ENCODE data around the gene HSD17B8.

Gene HSD17B8

DNA sequence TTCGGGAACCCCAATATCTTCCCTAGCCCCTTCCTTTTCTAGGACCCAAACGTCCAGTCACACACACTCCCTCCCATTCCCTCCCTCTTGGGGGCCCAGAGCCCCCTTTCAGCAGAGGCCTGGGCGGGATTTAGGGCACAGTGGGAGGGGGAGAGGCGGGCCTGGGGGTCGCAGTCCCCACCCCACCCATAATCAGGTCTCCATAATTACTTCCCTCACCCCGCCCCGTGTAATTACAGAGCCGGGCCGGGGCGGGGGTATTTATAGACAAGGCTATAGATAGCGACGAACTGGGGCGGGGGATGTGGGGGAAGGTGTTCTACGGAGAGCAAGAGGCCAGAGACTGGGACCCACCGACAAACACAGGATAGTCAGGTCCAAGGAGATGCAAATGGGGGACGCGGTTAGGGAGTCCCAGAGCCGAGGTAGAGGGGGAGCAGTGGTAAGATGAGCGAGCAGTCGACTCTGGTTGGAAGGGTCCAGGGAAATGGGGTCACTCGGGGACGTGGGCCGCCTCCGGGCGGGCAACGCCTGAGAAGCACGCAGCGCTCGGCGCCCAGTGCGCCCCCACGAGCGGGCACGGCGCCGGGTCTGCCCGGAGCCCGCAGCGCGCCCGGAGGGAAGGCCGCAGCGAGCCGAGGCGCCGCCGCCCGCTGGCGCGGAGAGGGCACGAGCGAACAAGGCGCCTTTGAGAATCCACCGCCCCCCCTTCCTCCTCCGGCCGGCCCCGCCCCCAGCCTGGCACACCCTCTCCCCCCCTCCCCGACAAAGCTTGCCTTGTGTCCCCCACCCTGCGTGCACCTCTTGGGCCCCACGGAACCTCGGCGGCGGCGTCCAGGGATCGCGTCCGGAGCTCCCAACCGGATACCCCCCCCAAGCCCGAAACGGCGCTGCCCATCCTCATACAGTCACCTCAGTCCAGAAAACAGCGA lies 11.5 kb upstream of the HSD17B8 start:
- no peak for DNase-seq (ENCODE audit: low read depth)

DNA sequence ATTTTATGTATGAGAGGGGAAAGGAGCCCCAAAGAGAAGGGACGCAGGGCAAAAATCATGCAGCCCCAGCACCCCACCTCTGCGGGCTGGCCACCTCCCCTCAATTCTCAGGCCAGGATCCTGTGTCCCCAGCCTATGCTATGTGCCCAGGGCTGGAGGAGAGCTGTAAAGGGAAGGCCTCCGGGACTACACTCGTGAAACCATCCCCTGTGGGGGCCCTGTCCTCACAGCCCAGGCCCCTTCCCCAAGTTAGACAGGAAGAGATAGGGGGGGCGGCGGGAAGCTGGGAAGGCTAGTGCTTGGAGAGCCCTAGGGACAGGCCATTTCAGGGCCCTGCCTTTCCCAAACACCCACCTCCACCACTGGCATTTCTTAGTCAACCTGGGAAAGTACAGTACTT lies 10.8 kb upstream of the HSD17B8 start:
- no peak for DNase-seq (ENCODE audit: low read depth)

DNA sequence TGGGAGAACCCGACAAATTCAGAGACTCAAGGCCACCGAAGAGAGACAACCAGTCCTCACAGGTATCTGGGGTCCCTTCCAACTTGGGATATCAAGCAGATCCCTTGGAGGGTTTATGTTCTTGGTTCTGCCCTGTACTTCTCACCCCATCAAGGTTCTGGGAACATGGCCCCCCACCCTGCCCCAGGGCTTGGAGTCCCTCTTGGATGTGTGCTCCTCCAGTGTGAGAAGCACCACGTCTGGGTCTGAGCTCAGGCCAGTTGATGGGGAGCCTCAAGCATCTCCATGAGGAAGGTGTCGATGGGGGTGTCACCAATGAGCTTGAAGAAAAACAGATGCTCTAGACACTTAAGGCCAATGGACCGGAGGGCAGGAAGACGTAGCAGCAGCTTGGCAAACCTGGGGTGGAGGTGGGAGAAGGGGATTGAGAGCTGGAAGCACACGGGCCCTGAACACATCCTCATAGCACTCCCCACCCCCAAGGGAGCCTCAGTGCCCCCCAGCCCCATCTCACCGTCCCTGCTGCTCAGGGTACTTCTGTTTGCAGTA lies 9.9 kb upstream of the HSD17B8 start:
- DNase-seq (ENCODE audit: low read depth), result no peak

DNA sequence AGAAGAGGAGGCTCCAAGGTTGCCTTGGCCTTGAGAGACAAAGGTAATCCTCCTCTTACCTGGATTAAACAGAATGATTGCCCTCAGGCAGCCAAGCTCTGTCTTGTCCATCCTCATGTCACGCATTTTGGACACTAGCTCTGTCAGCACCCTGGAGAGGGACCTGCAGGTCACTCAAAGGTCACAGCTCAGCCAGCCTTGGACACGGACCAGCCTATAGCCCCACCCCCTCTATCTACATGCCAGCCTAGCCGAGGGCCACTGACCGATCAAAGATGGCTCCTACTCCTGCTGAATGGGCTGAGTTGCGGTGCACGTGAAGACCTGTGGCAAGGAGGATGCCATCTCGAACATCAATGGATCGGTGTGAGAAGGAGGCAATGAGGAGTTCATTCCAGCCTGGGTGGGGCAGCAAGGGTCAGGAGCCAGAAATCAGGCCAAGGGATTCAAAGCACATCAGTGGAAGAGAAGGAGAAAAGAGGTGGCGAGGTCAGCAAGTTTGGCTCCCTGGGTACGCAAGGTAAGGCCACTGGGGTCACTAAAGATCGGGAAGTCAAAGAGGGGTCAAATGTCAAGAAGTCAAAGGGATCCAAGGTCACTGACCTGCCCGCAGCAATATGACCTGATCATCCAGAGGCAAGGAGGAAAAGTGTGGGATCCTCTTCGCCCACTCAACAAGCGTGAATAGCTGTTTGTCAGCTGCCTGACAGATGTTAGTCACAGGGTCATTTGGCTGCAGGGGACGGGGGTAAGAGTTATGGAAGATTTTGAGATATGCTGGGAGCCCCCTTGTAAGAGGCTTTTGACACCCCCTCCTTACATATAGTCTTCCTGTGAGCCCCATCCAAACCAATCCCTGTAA lies 8.9 kb upstream of the HSD17B8 start:
- no peak for DNase-seq (ENCODE audit: low read depth)

DNA sequence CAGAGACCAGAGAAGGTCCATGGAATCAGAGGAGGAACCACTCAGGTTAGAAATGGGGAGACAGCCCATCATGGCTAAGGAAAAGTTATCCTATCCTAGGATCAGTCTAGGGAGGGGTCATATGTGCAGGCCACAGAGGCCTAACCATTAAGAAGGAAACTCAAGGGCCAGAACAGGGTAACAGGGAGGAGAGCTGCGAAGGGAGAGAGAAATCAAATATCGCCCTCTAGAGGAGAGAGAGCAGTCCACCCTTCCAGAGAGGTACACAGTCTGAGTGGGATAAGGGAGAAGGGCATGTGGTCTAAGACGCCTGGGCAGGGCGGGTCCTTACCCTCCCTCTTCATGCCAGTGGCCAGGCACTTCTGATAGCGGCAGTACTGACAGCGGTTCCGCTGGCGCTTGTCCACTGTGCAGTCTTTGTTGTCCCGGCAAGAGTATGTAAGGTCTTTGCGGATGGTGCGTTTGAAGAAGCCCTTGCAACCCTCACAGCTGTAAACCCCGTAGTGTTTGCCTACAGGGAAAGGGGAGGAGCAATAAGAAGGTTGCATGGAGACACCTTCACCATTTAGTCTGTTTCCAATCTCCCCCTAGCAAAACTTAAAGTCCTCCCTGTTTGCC lies 6.9 kb upstream of the HSD17B8 start:
- no peak for DNase-seq (ENCODE audit: low read depth)

DNA sequence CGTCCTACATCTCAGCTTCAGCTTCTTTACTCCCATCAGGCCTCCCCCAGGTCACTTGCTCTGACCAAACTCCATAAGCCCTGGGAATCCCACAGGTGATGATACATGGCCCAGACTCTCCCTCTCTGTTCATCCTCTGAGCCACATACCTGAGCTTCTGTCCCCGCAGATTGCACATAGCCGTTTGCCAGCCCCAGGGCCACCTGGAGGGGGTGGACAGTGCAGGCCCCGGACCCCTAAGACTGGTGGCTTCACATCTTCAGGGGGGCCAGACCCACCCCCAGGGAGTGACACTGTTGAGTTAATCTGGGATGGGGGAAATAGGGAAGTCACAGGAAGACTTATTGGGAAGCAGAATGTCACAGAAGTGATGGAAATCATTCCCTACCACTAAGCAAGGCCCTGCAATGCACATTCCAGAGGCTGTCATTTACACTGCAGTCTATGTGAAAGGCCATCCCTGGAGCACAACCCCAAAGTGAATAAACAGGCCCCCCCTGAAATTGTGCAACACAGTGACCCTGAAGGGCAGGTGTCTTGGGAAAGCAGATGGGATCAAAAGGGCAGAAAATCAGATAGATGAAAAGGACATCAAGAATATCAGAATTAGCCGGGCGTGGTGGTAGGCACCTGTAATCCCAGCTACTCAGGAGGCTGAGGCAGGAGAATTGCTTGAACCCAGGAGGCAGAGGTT lies 6.1 kb upstream of the HSD17B8 start:
- DNase-seq (ENCODE audit: low read depth), result no peak

DNA sequence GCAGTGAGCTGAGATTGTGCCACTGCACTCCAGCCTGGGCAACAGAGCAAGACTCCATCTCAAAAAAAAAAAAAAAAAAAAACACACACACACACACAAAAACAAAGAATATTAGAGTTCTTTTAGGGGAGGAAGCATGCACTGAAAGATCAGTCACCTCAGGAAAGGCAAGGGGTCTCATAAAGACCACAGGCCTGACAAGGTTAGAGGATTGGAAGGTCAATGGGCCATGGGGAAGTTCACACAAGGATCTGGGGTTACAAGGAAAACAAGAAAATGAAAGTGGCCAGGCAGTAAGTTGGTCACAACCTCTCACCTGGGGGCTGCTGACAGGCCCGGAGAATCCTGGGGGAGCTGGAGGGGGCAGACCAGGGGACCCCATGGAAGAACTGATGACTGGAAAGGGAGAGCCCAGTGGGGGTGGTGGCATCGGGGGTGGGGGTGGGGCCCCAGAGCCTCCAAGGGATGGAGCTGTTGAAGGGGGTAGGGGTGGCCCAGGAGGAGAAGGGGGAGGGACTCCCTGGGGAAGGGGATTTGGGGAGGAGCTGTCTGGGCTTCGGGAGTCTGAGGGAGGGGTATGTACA lies 5.5 kb upstream of the HSD17B8 start:
- no peak for DNase-seq (ENCODE audit: low read depth)

DNA sequence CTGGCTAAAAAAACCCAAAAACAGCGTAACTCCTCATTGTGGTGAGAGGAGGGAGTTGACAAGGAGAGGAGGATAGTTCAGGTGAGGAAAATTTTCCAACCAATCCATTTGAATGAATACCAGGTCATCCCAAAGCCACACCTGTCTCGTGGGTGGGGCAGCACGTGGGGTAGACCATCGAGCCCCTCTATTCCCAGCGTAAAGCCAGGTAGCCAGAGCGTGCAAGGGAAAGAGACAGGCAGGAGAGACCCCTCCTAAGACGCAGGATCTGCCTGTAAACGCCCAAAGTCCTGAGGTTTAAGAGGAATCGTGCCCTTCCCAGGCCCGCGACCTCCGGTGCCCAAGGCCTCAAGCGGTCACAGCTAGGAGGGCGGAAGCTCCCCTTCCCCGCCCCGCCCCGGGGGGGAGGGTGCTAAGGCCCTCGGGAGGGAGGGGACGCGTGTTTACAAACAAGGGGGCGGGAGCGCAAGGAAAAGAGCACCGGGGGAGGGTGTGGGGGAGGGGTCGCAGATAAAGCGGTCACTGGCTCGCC lies 4.7 kb upstream of the HSD17B8 start:
- DNase-seq (ENCODE audit: low read depth), result no peak

DNA sequence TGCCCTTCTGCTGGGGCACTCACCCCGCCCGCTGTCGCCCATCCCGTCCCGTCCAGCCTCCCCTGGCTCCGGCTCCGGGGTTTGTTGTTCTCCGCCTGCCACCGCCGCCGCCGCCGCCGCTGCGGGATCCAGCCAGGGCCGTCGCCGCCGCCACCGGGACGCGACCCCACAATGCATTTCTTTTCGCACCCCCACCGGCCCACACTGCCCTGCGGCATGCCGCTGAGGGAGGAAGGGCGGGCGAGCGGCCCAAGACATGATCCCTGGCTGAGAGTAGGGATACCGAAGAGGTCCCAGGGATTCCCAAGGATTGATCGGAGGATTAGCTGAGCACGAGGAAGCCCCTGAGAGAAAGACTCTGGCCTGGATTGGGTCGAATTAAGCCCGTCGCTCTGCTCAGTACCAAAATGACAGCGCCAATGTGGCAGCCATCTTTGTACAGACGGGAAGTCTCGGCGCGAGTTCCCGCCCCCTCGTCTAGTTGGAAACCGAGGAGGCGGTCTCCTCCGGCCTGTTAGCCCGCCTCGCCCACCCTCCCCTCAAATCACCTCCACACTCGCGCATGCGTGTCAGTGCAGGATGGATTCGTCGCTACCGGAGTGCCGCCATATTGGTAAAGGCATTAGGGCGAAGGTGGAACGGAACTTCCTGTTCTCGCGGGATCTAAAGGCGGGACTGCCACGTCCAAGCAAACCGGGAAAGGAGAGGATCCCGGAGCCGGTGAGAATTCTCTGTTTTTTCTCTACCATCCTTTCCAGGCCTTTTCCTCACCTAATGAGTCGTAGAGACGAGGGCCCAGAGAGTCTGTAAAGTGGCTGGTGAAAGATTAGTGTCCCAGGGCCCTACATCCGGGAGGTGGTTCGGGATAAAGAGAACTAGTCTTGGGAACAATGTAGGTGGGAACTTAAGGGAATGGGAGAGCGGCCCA lies 4.0 kb upstream of the HSD17B8 start, which contains the start of the genes RXRB and SLC39A7:
RXRB (minus strand) TSS at position 447 of the 928 bp plus-strand sequence; CDS start at position 258, 189 bp downstream.
SLC39A7 (plus strand) TSS at position 649 of the 928 bp plus-strand sequence. CDS start 379 bp downstream, outside the sequence.
- DNase-seq (ENCODE audit: low read depth), result peak; percentile 99

DNA sequence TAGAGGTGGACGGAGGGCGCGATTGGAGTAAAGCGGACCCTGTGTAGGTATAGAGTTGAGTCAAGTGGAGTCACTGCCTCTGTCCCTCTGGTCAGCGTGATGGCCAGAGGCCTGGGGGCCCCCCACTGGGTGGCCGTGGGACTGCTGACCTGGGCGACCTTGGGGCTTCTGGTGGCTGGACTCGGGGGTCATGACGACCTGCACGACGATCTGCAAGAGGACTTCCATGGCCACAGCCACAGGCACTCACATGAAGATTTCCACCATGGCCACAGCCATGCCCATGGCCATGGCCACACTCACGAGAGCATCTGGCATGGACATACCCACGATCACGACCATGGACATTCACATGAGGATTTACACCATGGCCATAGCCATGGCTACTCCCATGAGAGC lies 3.3 kb upstream of the HSD17B8 start:
- DNase-seq (ENCODE audit: low read depth), result no peak

DNA sequence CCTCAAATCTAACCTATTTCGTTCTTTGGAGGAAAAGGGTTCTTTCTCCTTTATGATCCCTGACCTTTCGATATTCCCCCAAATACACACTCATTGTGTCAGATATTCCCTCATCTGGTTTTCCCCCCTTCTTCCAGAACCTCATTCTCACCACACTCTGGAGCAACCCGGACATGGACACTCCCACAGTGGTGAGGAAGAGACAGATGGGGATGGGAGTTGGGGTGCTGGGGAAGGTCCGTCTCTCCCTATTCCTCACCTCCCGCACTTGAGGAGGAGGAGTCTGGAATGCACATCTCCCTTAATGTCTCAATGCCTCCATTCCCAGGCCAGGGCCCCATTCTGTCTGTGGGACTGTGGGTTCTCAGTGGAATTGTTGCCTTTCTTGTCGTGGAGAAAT lies 2.5 kb upstream of the HSD17B8 start:
- DNase-seq (ENCODE audit: low read depth), result no peak

DNA sequence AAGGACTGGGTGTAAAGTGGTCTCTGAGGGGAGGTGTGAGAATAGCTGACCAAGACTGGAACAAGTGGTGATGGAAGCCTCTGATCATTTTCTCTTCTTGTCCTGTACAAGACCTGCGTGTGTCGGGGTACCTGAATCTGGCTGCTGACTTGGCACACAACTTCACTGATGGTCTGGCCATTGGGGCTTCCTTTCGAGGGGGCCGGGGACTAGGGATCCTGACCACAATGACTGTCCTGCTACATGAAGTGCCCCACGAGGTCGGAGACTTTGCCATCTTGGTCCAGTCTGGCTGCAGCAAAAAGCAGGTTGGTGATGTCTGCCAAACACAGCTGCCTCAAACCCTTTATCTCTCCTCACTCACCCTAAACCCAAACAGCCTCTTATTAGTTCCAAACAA lies 1.7 kb upstream of the HSD17B8 start:
- DNase-seq (ENCODE audit: low read depth), result no peak

DNA sequence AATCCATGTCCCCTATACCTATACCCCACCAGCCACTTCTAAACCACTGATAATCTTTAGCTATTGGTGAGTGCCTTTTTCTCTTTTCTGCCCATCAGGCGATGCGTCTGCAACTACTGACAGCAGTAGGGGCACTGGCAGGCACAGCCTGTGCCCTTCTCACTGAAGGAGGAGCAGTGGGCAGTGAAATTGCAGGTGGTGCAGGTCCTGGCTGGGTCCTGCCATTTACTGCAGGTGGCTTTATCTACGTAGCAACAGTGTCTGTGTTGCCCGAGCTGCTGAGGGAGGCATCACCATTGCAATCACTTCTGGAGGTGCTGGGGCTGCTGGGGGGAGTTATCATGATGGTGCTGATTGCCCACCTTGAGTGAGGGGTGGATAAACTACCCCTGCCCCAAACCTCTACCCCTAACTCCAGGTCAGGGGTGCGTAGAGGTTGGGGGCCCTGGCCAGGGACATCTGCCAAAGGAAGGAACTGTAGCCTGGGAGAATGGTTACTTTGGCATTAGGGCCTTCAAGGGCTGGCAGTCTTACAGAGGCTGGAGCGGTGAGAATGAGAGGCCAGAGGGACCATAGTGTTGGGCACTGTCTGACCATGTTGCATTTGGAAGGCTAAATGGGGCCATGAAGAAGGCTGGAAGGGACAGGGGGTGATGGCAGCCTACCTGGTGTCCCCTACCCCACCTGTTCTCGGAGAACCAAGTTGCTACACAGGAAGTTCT lies 851 bp upstream of the HSD17B8 start:
- DNase-seq (ENCODE audit: low read depth), result no peak

DNA sequence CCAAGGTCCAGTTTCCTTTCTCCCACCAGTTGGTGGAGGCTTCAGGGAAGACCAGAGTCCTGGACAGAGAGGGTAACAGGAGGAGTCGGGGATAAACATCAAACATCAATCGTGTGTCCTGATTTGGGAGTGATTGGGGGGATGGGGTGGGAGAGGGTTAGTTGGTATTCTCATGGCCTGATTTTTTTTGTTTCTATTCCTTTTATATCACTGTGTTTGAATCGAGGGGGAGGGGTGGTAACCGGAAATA lies 365 bp upstream of the HSD17B8 start:
- no peak for DNase-seq (ENCODE audit: low read depth)

DNA sequence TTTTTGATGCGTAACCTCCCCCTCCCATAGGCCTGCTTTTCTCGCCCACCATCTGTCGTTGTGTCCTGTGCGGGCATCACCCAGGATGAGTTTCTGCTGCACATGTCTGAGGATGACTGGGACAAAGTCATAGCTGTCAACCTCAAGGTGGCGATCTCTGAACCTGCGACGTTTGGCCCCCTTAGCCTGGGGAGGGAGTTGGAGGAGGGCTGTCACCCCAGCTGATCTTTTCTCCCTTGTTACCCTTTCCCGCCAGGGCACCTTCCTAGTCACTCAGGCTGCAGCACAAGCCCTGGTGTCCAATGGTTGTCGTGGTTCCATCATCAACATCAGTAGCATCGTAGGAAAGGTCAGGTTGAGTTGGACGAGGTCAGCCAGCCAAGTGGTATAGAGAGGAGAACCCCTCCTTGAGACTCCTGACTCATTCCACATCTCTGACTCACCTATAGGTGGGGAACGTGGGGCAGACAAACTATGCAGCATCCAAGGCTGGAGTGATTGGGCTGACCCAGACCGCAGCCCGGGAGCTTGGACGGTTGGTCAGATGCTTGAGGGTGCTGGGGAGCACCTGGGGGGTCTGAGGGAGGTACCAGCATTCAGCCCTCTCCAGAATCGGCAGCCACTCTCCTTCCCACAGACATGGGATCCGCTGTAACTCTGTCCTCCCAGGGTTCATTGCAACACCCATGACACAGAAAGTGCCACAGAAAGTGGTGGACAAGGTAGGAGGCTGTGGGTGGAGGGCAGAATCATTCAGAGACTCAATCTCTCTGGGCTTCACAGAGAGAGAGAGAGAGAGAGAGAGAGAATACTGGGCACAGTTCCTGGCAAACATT lies 954 bp downstream of the HSD17B8 start:
- peak; percentile 47 for DNase-seq (ENCODE audit: low read depth)

DNA sequence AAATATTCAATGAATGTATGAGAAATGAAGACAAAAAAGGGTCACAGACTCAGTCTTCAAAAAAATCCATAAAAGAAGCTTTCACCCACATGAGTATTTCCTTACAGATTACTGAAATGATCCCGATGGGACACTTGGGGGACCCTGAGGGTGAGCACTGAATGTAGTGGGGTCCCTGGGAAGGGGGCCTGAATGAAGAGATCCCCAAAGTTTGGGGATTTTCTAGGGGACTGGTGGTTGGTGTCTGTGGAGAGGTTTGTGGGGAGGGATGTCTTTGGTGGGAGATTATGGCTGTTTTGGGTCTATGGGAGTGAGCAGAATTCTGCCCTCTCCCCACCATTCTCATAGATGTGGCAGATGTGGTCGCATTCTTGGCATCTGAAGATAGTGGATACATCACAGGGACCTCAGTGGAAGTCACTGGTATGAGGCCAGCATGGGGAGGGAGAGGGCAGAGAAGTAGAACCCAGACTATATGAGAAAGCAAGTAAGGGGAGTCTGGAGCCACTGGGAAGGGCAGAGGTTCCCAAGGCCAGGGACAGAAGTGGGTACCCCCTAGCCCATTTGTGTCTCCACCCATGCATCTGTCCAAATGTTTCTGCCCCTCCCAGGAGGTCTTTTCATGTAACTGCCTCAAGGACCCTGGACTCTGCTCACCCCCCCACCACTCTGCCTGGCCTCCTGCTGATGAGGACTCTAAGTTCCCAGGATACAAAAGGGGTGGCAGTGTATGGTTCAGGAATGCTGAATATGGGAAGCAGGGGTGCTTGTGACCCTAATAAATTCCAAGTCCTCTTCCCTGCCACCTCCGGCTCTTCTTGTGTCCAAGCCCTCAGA lies 1.8 kb downstream of the HSD17B8 start:
- no peak for DNase-seq (ENCODE audit: low read depth)

DNA sequence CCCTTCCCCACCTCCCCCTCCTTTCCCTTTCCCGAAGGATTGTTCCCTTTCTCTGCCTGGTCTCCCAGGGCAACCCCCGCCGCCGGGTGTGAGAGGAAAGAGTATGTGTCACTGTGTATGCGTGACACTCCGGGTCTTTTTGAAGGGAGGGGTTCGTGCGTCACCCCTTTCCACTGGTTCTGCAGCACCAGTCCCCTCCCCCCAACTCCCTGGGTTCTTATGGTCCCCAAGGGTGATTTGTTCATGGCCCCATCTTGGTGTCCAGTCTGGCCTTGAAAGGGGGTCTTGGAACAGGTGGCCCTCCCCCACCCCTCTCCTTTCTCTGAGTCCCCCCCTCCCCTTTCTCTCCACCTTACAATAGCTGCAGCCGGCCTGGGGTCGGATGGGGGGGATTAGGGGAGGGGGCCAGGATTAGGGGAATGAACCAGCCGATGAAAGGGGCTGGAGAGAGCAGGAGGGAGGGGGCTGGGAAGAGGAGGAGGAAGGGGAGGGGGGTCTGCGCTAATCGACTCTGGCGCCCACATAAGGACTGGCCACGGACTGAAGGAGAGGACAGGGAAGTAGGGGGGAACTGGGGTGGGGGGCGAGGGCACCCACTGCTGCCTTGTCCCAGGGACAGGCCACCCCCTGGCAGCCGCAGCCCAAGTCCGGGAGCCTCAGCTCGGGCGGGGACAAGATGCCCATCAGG lies 2.6 kb downstream of the HSD17B8 start:
- no peak for DNase-seq (ENCODE audit: low read depth)

All from HS-5 (cell line).